CD4-positive, alpha-beta T cell treated with Interleukin-6 for 4 hours (primary cell): ENCODE measurements around the gene SASH1.
"Not testable (repeated sequence)": the region's sequence is repeated elsewhere in the genome, so short reads cannot be mapped to it uniquely, and the experiment has no call there.

Experiments used
- DNase-seq: peaks from one replicate; pipeline ENCODE4 v3.0.0-alpha.2; 2020; ENCODE audit warnings: mixed read lengths

SASH1 gene

DNA sequence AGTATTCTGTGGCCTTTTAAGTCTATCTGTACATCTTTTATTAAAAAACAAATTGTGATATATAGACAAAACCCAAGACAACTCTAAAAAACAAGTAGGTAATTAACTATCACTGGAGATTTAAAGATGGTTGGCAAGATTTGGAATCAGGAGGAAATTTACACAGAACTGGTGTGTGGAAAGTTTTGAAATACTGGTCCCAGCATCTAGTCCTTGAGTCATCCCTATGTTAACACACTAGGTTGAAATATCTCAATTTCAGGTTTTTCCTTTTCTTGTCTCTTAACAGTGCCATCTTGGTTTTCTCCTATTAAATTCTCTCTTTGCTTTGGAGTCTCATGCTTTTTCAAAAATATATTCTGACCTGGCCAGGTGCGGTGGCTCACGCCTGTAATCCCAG is 27.5 kb downstream of the SASH1 start:
- DNase-seq: no peak

- no peak for DNase-seq
Observed at GRCh38 chr6:148374040-148374774, 31.6 kb downstream of the SASH1 start.

GRCh38 chr6:148375401-148375800 is 32.8 kb downstream of the SASH1 start:
- no peak for DNase-seq

DNA sequence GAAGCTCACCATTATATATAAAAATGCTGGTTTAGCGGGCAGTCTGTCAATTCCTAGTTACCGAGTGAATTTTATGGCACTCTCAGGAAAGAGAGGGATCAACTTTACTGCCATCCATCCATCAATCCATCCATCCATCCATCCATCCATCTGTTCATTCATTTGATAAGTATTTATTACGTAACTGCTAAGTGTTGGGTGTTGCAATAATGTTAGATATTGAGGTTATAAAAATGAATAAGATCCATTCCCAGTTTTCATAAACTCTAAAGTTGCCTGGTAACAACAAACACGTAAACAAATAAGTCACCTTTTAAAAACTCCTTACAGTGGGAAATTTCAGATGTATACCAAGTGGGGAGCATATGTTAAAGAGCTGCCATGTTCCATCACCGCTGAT is 36.8 kb downstream of the SASH1 start:
- DNase-seq: no peak

- no peak for DNase-seq
Observed at GRCh38 chr6:148379966-148380713, 37.5 kb downstream of the SASH1 start.

DNA sequence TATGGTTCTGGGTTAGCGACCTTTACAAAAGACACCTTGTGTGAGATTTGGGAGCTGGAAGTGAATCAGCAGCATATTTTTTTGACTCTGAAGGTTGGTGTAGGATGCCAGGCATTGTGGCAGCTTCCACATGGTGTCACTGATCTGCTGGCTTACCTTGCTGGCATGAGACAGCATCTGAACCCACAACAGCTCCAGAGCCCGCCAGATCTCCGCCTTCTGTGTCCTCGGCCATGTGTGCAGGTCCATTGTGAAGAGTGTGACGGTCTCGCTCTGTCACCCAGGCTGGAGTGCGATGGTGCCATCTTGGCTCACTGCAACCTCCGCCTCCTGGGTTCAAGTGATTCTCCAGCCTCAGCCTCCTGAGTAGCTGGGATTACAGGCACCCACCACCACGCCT is 39.4 kb downstream of the SASH1 start:
- DNase-seq: not testable (repeated sequence)

DNA sequence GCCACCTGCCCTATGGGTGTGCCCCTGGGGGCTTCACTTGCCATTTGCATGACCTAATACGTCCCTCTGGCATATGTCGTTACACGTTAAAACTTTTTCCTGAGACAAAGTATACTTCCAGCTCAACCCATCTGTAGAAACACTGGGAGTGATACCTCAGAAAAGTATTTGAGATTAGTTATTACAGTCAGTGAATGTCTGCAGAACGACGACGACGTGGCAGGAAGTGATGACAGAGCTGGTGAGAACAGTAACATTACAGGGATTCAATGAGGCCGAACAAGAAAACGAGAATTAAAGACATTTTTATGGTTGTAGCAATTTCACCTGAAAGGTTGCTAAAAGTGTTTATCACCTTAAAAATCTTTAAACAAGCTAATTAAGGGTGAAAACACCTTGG is 40.2 kb downstream of the SASH1 start:
- DNase-seq: no peak

- DNase-seq: no peak
Observed at GRCh38 chr6:148383658-148384368, 41.2 kb downstream of the SASH1 start.

DNA sequence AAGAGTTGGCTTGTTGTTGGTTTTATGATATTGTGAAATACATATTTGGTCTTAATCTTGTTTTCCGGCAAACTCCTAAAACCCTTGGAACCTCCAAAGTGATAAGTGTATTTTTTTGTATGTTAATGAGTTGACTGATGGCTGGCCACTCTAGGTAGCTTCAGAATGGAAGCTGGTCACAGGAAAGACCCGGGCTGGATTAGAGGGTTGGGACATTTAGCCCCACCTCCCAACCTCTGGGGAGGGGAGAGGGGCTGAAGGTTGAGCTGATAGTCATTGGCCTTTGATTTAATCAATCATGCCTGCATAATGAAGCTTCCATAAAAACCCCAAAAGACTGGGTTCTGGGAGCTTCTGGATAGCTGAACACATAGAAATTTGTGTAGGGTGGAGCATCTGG is 42.7 kb downstream of the SASH1 start:
- DNase-seq: no peak

GRCh38 chr6:148388521-148388920 is 45.9 kb downstream of the SASH1 start:
- no peak for DNase-seq

DNA sequence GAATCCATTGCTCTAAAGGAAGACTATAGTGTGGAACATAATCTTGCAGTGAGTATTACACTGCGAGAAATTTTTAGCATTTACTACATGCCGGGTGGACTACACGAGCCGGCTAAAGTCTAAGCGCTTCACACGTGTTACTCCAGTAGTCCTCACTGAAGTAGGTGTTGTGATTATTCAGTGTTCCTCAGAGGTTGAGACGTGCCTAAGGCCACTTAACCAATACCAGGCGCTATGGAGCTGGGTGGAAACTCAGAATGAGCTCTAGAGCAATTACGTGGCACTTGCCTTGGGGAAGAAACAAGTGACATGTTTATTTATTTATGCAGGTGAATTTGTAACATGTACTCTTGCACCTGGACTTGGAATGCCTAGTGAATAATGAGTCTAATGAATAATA is 46.4 kb downstream of the SASH1 start:
- no peak for DNase-seq

DNA sequence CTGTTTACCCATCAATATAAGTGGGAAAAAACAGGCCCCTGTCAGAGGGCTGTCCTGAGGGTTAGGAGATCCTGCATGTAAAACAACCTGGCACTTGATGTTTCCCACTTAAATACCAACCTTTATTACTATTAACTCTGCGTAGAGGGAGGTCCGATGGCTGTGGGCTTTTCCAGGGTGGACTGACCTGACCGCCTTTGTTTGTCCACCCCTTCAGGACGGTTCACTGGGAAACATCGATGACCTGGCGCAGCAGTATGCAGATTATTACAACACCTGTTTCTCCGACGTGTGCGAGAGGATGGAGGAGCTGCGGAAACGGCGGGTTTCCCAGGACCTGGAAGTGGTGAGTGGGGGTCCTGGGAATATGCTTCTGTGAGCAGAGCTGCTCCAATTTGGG is 47.3 kb downstream of the SASH1 start:
- no peak for DNase-seq

- DNase-seq: not testable (repeated sequence)
Observed at GRCh38 chr6:148392127-148392526, 49.5 kb downstream of the SASH1 start.

GRCh38 chr6:148392671-148393070 is 50.0 kb downstream of the SASH1 start:
- no peak for DNase-seq

DNA sequence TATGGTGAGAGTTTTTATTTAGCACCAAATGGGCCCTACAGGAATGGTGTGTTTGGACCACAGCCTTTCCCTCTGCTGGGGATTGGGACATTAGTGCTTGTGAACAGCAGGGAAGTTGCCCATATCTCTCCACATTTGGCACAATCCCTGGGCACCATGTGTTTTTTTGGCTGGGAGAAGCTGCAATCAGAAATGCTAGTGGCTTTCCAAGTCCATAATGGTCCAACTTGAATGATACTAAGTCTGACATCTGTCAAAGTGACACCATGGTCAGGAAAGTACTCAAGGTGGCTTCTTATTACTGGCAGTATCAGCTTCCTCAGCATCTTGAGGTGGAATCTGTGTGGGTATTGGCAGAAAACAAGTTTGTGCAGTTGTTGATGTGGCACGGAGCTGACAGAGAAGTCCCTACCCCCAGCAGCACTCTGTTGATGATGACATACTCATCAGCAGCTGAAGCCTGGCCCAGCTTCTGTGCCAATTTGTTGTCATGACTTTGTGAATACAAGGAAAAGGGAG is 53.0 kb downstream of the SASH1 start:
- DNase-seq: no peak

DNA sequence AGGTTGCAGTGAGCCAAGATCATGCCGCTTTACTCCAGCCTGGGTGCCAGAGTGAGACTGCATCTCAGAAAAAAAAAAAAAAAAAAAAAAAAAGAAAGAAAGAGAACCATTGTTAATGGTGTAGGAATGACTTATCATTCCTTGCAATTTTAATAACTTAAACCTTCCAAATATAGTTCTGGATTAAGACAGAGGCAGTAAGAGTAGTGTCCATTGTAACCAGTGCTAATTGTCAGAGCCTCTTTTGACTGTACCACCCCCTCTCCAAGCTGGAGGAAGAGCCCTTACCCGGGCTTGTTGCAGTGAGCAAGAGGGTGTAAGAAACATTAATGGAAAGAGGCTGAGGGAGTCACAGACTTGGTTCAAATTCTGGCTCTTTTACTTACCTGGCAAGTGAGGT is 53.8 kb downstream of the SASH1 start:
- DNase-seq: no peak

DNA sequence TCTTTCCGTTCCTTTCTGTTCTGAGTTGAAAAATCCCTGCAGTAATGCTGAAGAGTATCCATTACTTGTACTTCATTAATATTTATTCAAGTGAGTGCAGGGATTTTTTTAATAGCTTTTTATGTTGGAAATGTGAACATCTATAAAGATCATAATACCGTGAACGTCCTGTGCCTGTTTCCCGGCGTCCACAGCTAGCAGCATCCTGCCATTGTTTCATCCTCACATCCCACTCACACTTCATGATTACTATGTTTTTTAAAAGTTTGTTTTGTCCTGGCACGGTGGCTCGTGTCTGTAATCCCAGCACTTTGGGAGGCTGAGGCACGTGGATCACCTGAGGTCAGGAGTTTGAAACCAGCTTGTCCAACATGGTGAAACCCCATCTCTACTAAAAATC is 54.3 kb downstream of the SASH1 start:
- DNase-seq: no peak

- no peak for DNase-seq
Observed at GRCh38 chr6:148398244-148398643, 55.6 kb downstream of the SASH1 start.

DNA sequence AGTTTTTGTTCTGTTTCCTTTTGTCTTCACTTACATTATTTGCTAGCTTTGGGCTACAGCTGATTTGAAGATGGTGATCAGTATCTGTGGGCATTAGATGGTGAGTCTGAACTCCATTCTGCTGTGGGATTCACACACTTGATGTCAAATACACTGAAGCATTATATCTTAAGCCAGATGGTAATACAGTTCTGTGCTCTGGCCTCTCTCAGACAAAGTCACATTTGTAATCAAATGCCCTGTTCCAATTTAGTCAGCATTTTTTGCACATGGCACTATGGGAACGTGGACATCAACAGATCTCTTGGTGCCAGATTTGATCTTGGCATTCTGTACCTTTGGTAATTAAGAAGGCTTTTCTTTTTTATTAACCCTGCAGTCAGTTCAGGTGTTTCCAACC is 56.0 kb downstream of the SASH1 start:
- DNase-seq: no peak

- no peak for DNase-seq
Observed at GRCh38 chr6:148401571-148401970, 58.9 kb downstream of the SASH1 start.

- DNase-seq: no peak
Observed at GRCh38 chr6:148404456-148405054, 61.9 kb downstream of the SASH1 start.

- DNase-seq: no peak
Observed at GRCh38 chr6:148405894-148406293, 63.3 kb downstream of the SASH1 start.
